PFSK-1 (cell line): ENCODE results near the gene ECSCR.

ENCODE experiments used
- FOXP2 ChIP-seq: optimal IDR thresholded peaks from 2 replicates; pipeline ENCODE3; 2011; ENCODE audit warnings: borderline replicate concordance, control low read depth, inconsistent platforms; ENCODE audit not compliant: insufficient read depth; ENCODE audit errors: extremely low read length, extremely low read depth
- POLR2AphosphoS5 ChIP-seq: IDR thresholded peaks from 2 replicates; pipeline ENCODE4 v1.6.1; 2012; ENCODE audit warnings: low read depth, mild to moderate bottlenecking, control low read depth, low read length, moderate library complexity
- REST ChIP-seq, 2 experiments: IDR thresholded peaks; 2 replicates each; pipeline versions ENCODE4 v1.6.1 to v1.8.0; 2011 to 2012; ENCODE audit warnings: low read depth in 2 of 2, low read length in 2 of 2, control low read depth in 1 of 2, inconsistent platforms in 1 of 2, mild to moderate bottlenecking in 1 of 2, moderate library complexity in 1 of 2; ENCODE audit not compliant: insufficient read depth in 1 of 2
- SIN3A ChIP-seq: IDR thresholded peaks from 2 replicates; pipeline ENCODE4 v1.6.1; 2012; ENCODE audit warnings: mild to moderate bottlenecking, low read length, moderate library complexity, borderline replicate concordance; ENCODE audit not compliant: insufficient read depth
- TAF1 ChIP-seq: IDR thresholded peaks from 2 replicates; pipeline ENCODE4 v1.6.1; 2012; ENCODE audit warnings: low read length, control low read depth, borderline replicate concordance; ENCODE audit not compliant: insufficient read depth

GRCh38 chr5:139494832-139495231 lies 32.3 kb upstream of the ECSCR start:
- TF ChIP-seq SIN3A (no peak), REST (IDR thresholded peaks at IDR 0.05; ENCODE audit: insufficient read depth in 1 of 2, low read depth in 2 of 2, low read length in 2 of 2) (no peak), POLR2AphosphoS5 (no peak), TAF1 (no peak), FOXP2 (no peak)
